Mammary epithelial cell (primary cell): ENCODE measurements around the gene ARL17B.
"Not testable (repeated sequence)": the region's sequence is repeated elsewhere in the genome, so short reads cannot be mapped to it uniquely, and the experiment has no call there.

Experiments used
- CTCF ChIP-seq, 2 donors: IDR thresholded peaks in 1 of 2; conservative IDR thresholded peaks in 1 of 2; 2 replicates each; pipeline ENCODE4 v1.5.1; 2011 to 2012; ENCODE audit warnings: inconsistent platforms in 2 of 2, low read length in 2 of 2, mild to moderate bottlenecking in 2 of 2, control low read depth in 1 of 2, low read depth in 1 of 2; ENCODE audit not compliant: insufficient read depth in 1 of 2; ENCODE audit errors: extremely low read depth in 1 of 2
- EZH2 ChIP-seq: IDR thresholded peaks from 2 replicates; pipeline ENCODE4 v1.6.1; 2012; ENCODE audit warnings: low read length, inconsistent platforms, borderline replicate concordance

DNA sequence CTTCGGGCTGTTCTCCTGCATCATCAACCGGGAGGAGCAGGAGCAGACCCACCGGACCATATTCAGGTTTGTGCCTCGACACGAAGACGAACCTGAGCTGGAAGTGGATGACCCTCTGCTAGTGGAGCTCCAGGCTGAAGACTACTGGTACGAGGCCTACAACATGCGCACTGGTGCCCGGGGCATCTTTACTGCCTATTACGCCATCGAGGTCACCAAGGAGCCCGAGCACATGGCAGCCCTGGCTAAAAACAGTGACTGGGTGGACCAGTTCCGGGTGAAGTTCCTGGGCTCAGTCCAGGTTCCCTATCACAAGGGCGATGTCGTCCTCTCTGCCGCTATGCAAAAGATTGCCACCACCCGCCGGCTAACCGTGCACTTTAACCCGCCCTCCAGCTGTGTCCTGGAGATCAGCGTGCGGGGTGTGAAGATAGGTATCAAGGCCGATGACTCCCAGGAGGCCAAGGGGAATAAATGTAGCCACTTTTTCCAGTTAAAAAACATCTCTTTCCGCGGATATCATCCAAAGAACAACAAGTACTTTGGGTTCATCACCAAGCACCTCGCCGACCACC is 117.1 kb downstream of the ARL17B start:
- not testable (repeated sequence) for TF ChIP-seq CTCF (conservative IDR thresholded peaks at IDR 0.05 in 1 of 2, IDR thresholded peaks at IDR 0.05 in 1 of 2; ENCODE audit: extremely low read depth in 1 of 2, insufficient read depth in 1 of 2, low read depth in 1 of 2, low read length in 2 of 2); EZH2
